ENCODE data around the gene NFIL3. TPM values are rescaled to one million over a fixed set of nuclear protein-coding genes. Genes with fewer than 3 reads are reported as not detected.

The NFIL3 gene
- total and polyA plus RNA-seq, 2 of the 8 experiments (the other 6 are each of a cell fraction or from before 2014, with no cell fraction given) = 3.4 to 13.5 TPM

DNA sequence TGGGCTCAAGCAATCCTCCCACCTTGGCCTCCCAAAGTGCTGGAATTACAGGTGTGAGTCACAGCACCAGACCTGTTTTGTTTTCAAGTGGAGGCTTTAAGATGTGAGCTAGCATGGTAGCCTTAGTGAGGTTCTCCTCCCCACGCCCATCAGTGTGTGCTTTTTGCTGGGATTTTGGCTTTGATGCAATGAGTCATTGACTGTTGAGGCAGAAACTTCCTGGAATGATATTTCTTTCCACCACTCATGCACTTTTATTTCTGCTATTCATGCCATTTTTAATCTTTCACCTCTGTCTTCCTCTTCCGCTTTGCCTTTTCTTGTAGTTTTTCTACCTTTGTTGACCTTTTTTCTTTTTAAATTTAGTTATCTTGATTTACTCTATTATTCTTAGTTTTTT lies 4.2 kb upstream of the NFIL3 start (continued):
- TF ChIP-seq, protein P1, sequence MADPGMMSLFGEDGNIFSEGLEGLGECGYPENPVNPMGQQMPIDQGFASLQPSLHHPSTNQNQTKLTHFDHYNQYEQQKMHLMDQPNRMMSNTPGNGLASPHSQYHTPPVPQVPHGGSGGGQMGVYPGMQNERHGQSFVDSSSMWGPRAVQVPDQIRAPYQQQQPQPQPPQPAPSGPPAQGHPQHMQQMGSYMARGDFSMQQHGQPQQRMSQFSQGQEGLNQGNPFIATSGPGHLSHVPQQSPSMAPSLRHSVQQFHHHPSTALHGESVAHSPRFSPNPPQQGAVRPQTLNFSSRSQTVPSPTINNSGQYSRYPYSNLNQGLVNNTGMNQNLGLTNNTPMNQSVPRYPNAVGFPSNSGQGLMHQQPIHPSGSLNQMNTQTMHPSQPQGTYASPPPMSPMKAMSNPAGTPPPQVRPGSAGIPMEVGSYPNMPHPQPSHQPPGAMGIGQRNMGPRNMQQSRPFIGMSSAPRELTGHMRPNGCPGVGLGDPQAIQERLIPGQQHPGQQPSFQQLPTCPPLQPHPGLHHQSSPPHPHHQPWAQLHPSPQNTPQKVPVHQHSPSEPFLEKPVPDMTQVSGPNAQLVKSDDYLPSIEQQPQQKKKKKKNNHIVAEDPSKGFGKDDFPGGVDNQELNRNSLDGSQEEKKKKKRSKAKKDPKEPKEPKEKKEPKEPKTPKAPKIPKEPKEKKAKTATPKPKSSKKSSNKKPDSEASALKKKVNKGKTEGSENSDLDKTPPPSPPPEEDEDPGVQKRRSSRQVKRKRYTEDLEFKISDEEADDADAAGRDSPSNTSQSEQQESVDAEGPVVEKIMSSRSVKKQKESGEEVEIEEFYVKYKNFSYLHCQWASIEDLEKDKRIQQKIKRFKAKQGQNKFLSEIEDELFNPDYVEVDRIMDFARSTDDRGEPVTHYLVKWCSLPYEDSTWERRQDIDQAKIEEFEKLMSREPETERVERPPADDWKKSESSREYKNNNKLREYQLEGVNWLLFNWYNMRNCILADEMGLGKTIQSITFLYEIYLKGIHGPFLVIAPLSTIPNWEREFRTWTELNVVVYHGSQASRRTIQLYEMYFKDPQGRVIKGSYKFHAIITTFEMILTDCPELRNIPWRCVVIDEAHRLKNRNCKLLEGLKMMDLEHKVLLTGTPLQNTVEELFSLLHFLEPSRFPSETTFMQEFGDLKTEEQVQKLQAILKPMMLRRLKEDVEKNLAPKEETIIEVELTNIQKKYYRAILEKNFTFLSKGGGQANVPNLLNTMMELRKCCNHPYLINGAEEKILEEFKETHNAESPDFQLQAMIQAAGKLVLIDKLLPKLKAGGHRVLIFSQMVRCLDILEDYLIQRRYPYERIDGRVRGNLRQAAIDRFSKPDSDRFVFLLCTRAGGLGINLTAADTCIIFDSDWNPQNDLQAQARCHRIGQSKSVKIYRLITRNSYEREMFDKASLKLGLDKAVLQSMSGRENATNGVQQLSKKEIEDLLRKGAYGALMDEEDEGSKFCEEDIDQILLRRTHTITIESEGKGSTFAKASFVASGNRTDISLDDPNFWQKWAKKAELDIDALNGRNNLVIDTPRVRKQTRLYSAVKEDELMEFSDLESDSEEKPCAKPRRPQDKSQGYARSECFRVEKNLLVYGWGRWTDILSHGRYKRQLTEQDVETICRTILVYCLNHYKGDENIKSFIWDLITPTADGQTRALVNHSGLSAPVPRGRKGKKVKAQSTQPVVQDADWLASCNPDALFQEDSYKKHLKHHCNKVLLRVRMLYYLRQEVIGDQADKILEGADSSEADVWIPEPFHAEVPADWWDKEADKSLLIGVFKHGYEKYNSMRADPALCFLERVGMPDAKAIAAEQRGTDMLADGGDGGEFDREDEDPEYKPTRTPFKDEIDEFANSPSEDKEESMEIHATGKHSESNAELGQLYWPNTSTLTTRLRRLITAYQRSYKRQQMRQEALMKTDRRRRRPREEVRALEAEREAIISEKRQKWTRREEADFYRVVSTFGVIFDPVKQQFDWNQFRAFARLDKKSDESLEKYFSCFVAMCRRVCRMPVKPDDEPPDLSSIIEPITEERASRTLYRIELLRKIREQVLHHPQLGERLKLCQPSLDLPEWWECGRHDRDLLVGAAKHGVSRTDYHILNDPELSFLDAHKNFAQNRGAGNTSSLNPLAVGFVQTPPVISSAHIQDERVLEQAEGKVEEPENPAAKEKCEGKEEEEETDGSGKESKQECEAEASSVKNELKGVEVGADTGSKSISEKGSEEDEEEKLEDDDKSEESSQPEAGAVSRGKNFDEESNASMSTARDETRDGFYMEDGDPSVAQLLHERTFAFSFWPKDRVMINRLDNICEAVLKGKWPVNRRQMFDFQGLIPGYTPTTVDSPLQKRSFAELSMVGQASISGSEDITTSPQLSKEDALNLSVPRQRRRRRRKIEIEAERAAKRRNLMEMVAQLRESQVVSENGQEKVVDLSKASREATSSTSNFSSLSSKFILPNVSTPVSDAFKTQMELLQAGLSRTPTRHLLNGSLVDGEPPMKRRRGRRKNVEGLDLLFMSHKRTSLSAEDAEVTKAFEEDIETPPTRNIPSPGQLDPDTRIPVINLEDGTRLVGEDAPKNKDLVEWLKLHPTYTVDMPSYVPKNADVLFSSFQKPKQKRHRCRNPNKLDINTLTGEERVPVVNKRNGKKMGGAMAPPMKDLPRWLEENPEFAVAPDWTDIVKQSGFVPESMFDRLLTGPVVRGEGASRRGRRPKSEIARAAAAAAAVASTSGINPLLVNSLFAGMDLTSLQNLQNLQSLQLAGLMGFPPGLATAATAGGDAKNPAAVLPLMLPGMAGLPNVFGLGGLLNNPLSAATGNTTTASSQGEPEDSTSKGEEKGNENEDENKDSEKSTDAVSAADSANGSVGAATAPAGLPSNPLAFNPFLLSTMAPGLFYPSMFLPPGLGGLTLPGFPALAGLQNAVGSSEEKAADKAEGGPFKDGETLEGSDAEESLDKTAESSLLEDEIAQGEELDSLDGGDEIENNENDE (IDR thresholded peaks at IDR 0.05; ENCODE audit: insufficient replicate concordance, low read length) = no peak
- TF ChIP-seq, protein P2, sequence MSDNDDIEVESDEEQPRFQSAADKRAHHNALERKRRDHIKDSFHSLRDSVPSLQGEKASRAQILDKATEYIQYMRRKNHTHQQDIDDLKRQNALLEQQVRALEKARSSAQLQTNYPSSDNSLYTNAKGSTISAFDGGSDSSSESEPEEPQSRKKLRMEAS (IDR thresholded peaks at IDR 0.05) = no peak
- TF ChIP-seq ZNF274 (IDR thresholded peaks at IDR 0.05; ENCODE audit: borderline replicate concordance, extremely low read depth, low read length) = no peak
- TF ChIP-seq TAF1 (IDR thresholded peaks at IDR 0.05; ENCODE audit: low read depth, low read length) = no peak
- TF ChIP-seq, protein P3, sequence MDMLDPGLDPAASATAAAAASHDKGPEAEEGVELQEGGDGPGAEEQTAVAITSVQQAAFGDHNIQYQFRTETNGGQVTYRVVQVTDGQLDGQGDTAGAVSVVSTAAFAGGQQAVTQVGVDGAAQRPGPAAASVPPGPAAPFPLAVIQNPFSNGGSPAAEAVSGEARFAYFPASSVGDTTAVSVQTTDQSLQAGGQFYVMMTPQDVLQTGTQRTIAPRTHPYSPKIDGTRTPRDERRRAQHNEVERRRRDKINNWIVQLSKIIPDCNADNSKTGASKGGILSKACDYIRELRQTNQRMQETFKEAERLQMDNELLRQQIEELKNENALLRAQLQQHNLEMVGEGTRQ (IDR thresholded peaks at IDR 0.05; ENCODE audit: low read length) = no peak
- TF ChIP-seq NANOG (IDR thresholded peaks at IDR 0.05; ENCODE audit: insufficient read depth, low read depth, low read length, poor library complexity, severe bottlenecking) = no peak
- no peak for TF ChIP-seq POLR2AphosphoS5 (IDR thresholded peaks at IDR 0.05; ENCODE audit: low read depth, low read length)
- TF ChIP-seq TAF7 (optimal IDR thresholded peaks at IDR 0.05; ENCODE audit: borderline replicate concordance, low read depth, low read length) = no peak
- TF ChIP-seq BRCA1 (IDR thresholded peaks at IDR 0.05; ENCODE audit: low read depth, low read length) = no peak
- no peak for TF ChIP-seq ASH2L (IDR thresholded peaks at IDR 0.05; ENCODE audit: low read length)
- TF ChIP-seq KDM1A (IDR thresholded peaks at IDR 0.05; ENCODE audit: borderline replicate concordance, low read length) = no peak

Data from H1 (cell line).